GM12878 (cell line): ENCODE data around the gene EIF5. TPM values are rescaled to one million over a fixed set of nuclear protein-coding genes. Genes with fewer than 3 reads are reported as not detected.
A peak's percentile ranks its signal among the peaks of the same experiment; 100 is the strongest.

Experiments used
- BHLHE40 ChIP-seq, 2 experiments: fragments of 450-650 bp in 1 of 2; IDR thresholded peaks; 2 replicates each; pipeline ENCODE4 v1.6.1; 2011 to 2017; ENCODE audit warnings: low read depth in 2 of 2, borderline replicate concordance in 1 of 2, improper control_type of control experiment in 1 of 2, low read length in 1 of 2, mild to moderate bottlenecking in 1 of 2
- BMI1 ChIP-seq: fragments of 450-650 bp; IDR thresholded peaks from 2 replicates; pipeline ENCODE4 v1.6.1; 2016; ENCODE audit warnings: mild to moderate bottlenecking, moderate library complexity, borderline replicate concordance
- CHD1 ChIP-seq: IDR thresholded peaks from 2 replicates; pipeline ENCODE4 v1.6.1; 2012; ENCODE audit warnings: low read depth, low read length, improper control_type of control experiment
- DPF2 ChIP-seq: fragments of 450-650 bp; IDR thresholded peaks from 2 replicates; pipeline ENCODE4 v1.6.1; 2017; ENCODE audit warnings: mild to moderate bottlenecking
- EGR1 ChIP-seq, 2 experiments: IDR thresholded peaks; 1 replicate in 1 of 2; 2 replicates in 1 of 2; pipeline ENCODE4 v1.6.1; 2011 to 2012; ENCODE audit warnings: low read depth in 2 of 2, low read length in 2 of 2, borderline replicate concordance in 1 of 2, mild to moderate bottlenecking in 1 of 2, moderate library complexity in 1 of 2
- ESRRA ChIP-seq: IDR thresholded peaks from 2 replicates; pipeline ENCODE4 v1.6.1; 2012; ENCODE audit warnings: mild to moderate bottlenecking, low read length, improper control_type of control experiment
- GATAD2B ChIP-seq: fragments of 450-650 bp; conservative IDR thresholded peaks from 2 replicates; pipeline ENCODE4 v1.6.1; 2017; ENCODE audit warnings: low read depth, mild to moderate bottlenecking, moderate library complexity
- HDGF ChIP-seq: fragments of 450-650 bp; IDR thresholded peaks from 2 replicates; pipeline ENCODE4 v1.6.1; 2016; ENCODE audit warnings: antibody characterized with exemption
- IKZF1 ChIP-seq: fragments of 450-650 bp; conservative IDR thresholded peaks from 2 replicates; pipeline ENCODE4 v1.6.1; 2017; ENCODE audit warnings: antibody characterized with exemption, mild to moderate bottlenecking
- IKZF2 ChIP-seq, 2 experiments: fragments of 450-650 bp; IDR thresholded peaks; 2 replicates each; pipeline ENCODE4 v1.6.1; 2017; ENCODE audit warnings: mild to moderate bottlenecking in 2 of 2, moderate library complexity in 2 of 2
- JUND ChIP-seq: IDR thresholded peaks from 2 replicates; pipeline ENCODE4 v1.6.1; 2012; ENCODE audit warnings: low read depth, mild to moderate bottlenecking, low read length, improper control_type of control experiment, moderate library complexity
- MLLT1 ChIP-seq: fragments of 450-650 bp; IDR thresholded peaks from 2 replicates; pipeline ENCODE4 v1.6.1; 2016; ENCODE audit warnings: mild to moderate bottlenecking
- MTA2 ChIP-seq: fragments of 450-650 bp; IDR thresholded peaks from 2 replicates; pipeline ENCODE4 v1.6.1; 2016; ENCODE audit warnings: low read depth, mild to moderate bottlenecking, moderate library complexity
- NBN ChIP-seq: fragments of 450-650 bp; IDR thresholded peaks from 2 replicates; pipeline ENCODE4 v1.6.1; 2016
- PKNOX1 ChIP-seq: fragments of 450-650 bp; IDR thresholded peaks from 2 replicates; pipeline ENCODE4 v1.6.1; 2016; ENCODE audit warnings: mild to moderate bottlenecking
- POLR2AphosphoS5 ChIP-seq: IDR thresholded peaks from 2 replicates; pipeline ENCODE4 v1.6.1; 2011; ENCODE audit warnings: mild to moderate bottlenecking, low read length, inconsistent platforms
- RUNX3 ChIP-seq: IDR thresholded peaks from 2 replicates; pipeline ENCODE4 v1.6.1; 2012; ENCODE audit warnings: low read length, inconsistent platforms
- SUPT20H ChIP-seq: IDR thresholded peaks from 2 replicates; pipeline ENCODE4 v1.6.1; 2011; ENCODE audit warnings: low read depth, mild to moderate bottlenecking, low read length, moderate library complexity, borderline replicate concordance; ENCODE audit not compliant: control insufficient read depth
- ZBTB40 ChIP-seq: fragments of 450-650 bp; IDR thresholded peaks from 2 replicates; pipeline ENCODE4 v1.6.1; 2016; ENCODE audit warnings: mild to moderate bottlenecking, moderate library complexity, borderline replicate concordance
- ZZZ3 ChIP-seq: IDR thresholded peaks from 2 replicates; pipeline ENCODE4 v1.6.1; 2011; ENCODE audit warnings: low read depth; ENCODE audit not compliant: control insufficient read depth, insufficient read length
- polyA plus RNA-seq, 11 experiments: library from polyadenylated mRNA; depleted of rRNA in 4 of 11; unstranded in 6 of 11; stranded (reverse) in 5 of 11; fragments of >200 nt; fragmentation: Nextera tagmentation in 4 of 11; fragmentation: Illumina TruSeq in 1 of 11; extraction: Ambion mirVana in 4 of 11; extraction: Trizol in 1 of 11; gene quantifications; 1 replicate in 1 of 11; 2 replicates in 10 of 11; pipeline versions ENCODE4 v1.2.1 to v1.2.3, GENCODE V29; 2011 to 2016; ENCODE audit warnings: inconsistent platforms in 2 of 11, missing spikeins in 2 of 11, low read depth in 1 of 11
- total RNA-seq, 4 experiments: library from RNA; depleted of rRNA in 3 of 4; stranded (reverse); fragments of >200 nt in 3 of 4; fragmentation: Illumina TruSeq in 1 of 4; extraction: Trizol in 1 of 4; gene quantifications; 2 replicates each; pipeline versions ENCODE4 v1.2.1 to v1.2.3, GENCODE V29; 2013 to 2021
- TF ChIP-seq, protein P1 (sequence below): fragments of 450-650 bp; IDR thresholded peaks from 2 replicates; pipeline ENCODE4 v1.6.1; 2017; ENCODE audit warnings: low read depth, mild to moderate bottlenecking, moderate library complexity

Gene EIF5
- total and polyA plus RNA-seq, 10 of the 15 experiments (the other 5 are each of a cell fraction or from before 2014, with no cell fraction given), result 51.2 to 360 (median 115) TPM

DNA sequence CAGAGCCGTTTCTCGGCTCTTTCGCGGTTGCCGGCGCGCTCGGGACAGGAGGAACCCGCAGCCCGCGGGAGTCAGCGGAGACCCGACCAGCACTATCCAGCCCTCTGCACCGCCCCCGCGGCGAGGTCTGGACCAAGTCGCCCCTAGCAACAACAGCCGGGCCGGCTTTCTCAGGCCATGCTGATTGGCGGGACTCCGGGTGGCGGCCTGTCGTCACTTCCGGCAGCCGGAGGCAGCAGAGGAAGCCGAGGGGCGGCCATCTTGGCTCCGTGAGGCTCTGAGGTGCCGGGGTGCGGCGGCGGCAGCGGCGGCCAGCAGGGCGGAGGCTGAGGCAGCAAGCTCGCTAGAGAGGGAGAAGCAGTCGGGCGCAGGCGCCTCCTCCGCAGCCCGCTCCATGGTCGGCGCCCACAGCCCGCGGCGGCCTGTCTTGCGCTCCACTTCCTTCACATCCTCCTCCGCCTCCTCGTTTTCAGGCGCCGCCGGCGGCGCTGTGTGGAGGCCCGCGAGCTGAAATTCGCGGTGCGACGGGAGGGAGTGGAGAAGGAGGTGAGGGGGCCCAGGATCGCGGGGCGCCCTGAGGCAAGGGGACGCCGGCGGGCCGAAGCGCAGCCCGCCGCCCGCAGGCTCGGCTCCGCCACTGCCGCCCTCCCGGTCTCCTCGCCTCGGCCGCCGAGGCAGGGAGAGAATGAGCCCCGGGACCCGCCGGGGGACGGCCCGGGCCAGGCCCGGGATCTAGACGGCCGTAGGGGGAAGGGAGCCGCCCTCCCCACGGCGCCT, 51.3 kb downstream of the EIF5 start, which contains the start of gene MARK3 (continued):
- TF ChIP-seq MLLT1 (0 out of 2 replicates have a peak, but pooled peaks have one; percentile 50), MTA2 (no peak), EGR1 (IDR thresholded peaks at IDR 0.05; ENCODE audit: borderline replicate concordance in 1 of 2, low read depth in 2 of 2, low read length in 2 of 2) (peak; percentile 80 to 99), HDGF (peak; percentile 66; the same call in 1 of the 2 replicates), NBN (0 out of 2 replicates have a peak, but pooled peaks have one; percentile 74), BMI1 (peak; percentile 94), BHLHE40 (IDR thresholded peaks at IDR 0.05; ENCODE audit: borderline replicate concordance in 1 of 2, low read depth in 2 of 2, low read length in 1 of 2) (peak in 1 of 2 experiments; percentile 40; a peak in 2 of 4 replicates), PKNOX1 (peak; percentile 87), SUPT20H (no peak), DPF2 (peak; percentile 60), IKZF1 (peak; percentile 55), RUNX3 (peak; percentile 63), ZBTB40 (peak; percentile 93), IKZF2 (IDR thresholded peaks at IDR 0.05) (no peak), ZZZ3 (no peak), ESRRA (no peak), JUND (no peak), CHD1 (0 out of 2 replicates have a peak, but pooled peaks have one; percentile 54), GATAD2B (peak; percentile 56; the same call in 1 of the 2 replicates), POLR2AphosphoS5 (peak; percentile 71)
- TF ChIP-seq, protein P1, sequence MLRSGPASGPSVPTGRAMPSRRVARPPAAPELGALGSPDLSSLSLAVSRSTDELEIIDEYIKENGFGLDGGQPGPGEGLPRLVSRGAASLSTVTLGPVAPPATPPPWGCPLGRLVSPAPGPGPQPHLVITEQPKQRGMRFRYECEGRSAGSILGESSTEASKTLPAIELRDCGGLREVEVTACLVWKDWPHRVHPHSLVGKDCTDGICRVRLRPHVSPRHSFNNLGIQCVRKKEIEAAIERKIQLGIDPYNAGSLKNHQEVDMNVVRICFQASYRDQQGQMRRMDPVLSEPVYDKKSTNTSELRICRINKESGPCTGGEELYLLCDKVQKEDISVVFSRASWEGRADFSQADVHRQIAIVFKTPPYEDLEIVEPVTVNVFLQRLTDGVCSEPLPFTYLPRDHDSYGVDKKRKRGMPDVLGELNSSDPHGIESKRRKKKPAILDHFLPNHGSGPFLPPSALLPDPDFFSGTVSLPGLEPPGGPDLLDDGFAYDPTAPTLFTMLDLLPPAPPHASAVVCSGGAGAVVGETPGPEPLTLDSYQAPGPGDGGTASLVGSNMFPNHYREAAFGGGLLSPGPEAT, result peak; percentile 44; the same call in 1 of the 2 replicates
